GM12873 (cell line): ENCODE data around the gene SPTSSA.

Source experiments
- TF ChIP-seq, protein P1 (sequence below): IDR thresholded peaks from 2 replicates; pipeline ENCODE4 v1.5.1; 2012; ENCODE audit warnings: low read depth, mild to moderate bottlenecking, moderate library complexity, low read length, control low read depth; ENCODE audit not compliant: insufficient read depth; ENCODE audit errors: missing control alignments

Gene SPTSSA

DNA sequence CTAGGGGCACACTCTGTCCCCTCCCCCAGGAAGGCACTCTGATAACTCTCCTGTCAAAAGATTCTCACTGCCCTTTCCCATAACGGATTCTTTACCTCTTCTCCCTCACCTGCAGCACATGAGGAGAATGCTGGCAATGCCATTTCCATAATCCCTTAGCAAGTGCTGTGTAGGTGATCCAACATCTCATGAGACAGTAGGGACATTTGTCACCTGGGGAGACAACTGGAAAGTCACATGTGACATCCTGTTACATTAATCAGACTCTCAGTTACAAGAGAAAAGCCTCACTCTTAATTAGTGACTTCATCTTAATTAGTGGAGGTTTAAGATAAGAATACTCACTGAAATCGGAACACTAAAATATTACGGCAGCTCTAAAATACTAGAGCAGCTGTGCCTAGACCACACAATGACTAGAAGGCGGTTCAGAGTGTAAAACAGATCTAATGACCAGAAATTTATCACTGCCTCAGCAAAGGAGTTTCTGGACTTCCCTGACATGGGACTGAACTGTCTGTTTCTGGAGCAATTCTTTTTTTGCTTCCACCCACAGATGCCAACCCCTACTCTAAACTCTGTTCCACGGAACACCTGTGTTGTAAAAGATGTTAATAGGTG, 75.1 kb downstream of the SPTSSA start:
- TF ChIP-seq, protein P1, sequence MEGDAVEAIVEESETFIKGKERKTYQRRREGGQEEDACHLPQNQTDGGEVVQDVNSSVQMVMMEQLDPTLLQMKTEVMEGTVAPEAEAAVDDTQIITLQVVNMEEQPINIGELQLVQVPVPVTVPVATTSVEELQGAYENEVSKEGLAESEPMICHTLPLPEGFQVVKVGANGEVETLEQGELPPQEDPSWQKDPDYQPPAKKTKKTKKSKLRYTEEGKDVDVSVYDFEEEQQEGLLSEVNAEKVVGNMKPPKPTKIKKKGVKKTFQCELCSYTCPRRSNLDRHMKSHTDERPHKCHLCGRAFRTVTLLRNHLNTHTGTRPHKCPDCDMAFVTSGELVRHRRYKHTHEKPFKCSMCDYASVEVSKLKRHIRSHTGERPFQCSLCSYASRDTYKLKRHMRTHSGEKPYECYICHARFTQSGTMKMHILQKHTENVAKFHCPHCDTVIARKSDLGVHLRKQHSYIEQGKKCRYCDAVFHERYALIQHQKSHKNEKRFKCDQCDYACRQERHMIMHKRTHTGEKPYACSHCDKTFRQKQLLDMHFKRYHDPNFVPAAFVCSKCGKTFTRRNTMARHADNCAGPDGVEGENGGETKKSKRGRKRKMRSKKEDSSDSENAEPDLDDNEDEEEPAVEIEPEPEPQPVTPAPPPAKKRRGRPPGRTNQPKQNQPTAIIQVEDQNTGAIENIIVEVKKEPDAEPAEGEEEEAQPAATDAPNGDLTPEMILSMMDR: no peak

DNA sequence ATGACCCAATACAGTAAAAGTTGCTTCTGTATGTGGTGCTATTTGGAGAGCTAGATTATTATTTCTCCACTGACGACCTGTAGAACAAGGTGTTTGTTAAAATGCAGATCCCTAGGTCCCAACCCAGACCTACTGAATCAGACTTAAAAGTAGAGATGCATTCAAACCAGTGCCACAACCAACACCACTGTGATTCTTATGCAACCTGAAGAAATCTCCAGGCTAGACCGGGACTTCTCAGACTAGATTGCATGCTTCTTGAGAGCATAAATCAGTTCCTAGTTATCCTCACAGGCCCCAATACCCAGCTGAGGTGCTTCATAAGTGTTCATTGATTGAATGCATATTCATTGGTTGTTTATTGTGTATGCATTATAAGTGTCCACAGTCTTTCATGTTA, 78.2 kb downstream of the SPTSSA start:
- TF ChIP-seq, protein P1: no peak
